Measurements from ENCODE around the gene DYNLT2.
"Not testable (repeated sequence)": the region's sequence is repeated elsewhere in the genome, so short reads cannot be mapped to it uniquely, and the experiment has no call there.

Gene DYNLT2

DNA sequence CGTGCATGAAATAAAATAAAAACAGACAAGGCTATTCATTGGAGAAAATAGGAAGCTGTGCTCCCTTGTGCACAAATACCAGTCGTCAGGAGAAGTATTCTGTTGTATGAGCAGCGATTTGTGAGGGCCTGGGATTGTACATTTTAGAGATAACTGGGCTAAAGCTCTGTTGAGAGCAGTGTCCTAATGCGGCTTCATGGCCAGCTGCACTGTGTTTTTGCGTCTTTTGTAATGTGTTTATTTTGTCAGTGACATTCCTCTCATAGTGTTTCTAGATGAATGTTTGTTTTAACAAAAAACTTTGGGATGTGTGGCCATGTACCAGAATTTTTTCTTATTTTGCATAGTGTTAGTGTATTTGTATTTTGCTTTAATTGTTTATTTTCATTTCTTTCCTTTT is 14.9 kb upstream of the DYNLT2 start:
- H3K9me3 ChIP-seq, result no peaks in the 10 kb centered on the region
- H3K4me1 ChIP-seq (ENCODE audit: control insufficient read depth in 1 of 2, insufficient read depth in 1 of 2, low read depth in 1 of 2, low read length in 1 of 2), result peaks cover 0 to 3% of the 10 kb centered on the region in 2 experiments
- H3K4me3 ChIP-seq (ENCODE audit: low read depth in 1 of 2, low read length in 1 of 2), result no peak overlapping the region
- H3K36me3 ChIP-seq, result peaks cover 50% of the 10 kb centered on the region
- no peak overlapping the region for H3K27ac ChIP-seq
- H3K27me3 ChIP-seq, result no peaks in the 10 kb centered on the region
- no peak for TF ChIP-seq CTCF (IDR thresholded peaks at IDR 0.05)

DNA sequence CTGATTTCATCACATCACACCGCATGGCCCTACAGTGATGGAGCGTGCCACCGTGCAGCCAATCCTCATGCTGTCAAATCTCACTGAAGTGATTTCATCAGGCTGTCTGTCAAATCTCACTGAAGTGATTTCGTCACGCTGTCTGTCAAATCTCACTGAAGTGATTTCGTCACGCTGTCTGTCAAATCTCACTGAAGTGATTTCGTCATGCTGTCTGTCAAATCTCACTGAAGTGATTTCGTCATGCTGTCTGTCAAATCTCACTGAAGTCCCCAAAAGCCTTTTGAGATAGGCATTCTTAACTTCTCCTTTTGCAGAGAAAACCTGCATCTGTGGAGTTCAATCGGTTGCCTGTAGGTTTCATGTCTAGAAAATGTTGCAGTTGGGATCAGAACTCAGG is 14.4 kb upstream of the DYNLT2 start:
- H3K4me3 ChIP-seq (ENCODE audit: low read depth in 1 of 2, low read length in 1 of 2); H3K27ac ChIP-seq; H3K4me1 ChIP-seq (ENCODE audit: control insufficient read depth in 1 of 2, insufficient read depth in 1 of 2, low read depth in 1 of 2, low read length in 1 of 2); H3K9me3 ChIP-seq; H3K27me3 ChIP-seq: not testable (repeated sequence)
- H3K36me3 ChIP-seq, result peaks cover 55% of the 10 kb centered on the region

- Histone ChIP-seq H3K27ac (no peak overlapping the region), H3K4me1 (ENCODE audit: control insufficient read depth in 1 of 2, insufficient read depth in 1 of 2, low read depth in 1 of 2, low read length in 1 of 2) (peaks cover 0 to 3% of the 10 kb centered on the region in 2 experiments), H3K4me3 (ENCODE audit: low read depth in 1 of 2, low read length in 1 of 2) (no peak overlapping the region), H3K27me3 (no peaks in the 10 kb centered on the region), H3K36me3 (peaks cover 65% of the 10 kb centered on the region), H3K9me3 (no peaks in the 10 kb centered on the region)
- TF ChIP-seq CTCF (IDR thresholded peaks at IDR 0.05), result no peak
Measured at GRCh38 chr6:169763881-169764280, 12.5 kb upstream of the DYNLT2 start.

DNA sequence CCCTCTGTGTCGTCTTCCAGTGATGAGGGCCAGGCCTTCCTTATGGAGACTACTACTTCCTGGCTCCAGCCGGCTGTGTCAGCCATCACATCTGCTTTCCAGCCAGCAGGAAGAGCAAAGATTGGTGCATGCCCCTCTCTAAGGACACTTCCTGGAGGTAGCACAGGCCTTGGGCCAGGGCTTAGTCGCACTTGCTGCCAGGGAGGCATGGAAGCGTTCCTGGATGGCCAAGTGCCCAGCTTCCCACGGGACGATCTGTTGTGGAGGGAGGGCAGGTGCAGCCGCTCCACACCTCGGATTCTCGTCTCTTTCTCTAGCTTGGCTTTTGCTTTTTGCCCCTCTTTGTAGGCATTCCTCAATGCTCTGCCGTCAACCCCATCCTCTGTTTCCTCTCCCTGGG is 11.9 kb upstream of the DYNLT2 start:
- Histone ChIP-seq H3K4me1 (ENCODE audit: control insufficient read depth in 1 of 2, insufficient read depth in 1 of 2, low read depth in 1 of 2, low read length in 1 of 2) (peaks cover 0 to 3% of the 10 kb centered on the region in 2 experiments), H3K27me3 (no peaks in the 10 kb centered on the region), H3K9me3 (no peaks in the 10 kb centered on the region), H3K27ac (no peak overlapping the region), H3K36me3 (peaks cover 65% of the 10 kb centered on the region), H3K4me3 (ENCODE audit: low read depth in 1 of 2, low read length in 1 of 2) (no peak overlapping the region)
- TF ChIP-seq CTCF (IDR thresholded peaks at IDR 0.05), result no peak

- Histone ChIP-seq H3K4me1 (ENCODE audit: control insufficient read depth in 1 of 2, insufficient read depth in 1 of 2, low read depth in 1 of 2, low read length in 1 of 2) (peaks cover 13 to 15% of the 10 kb centered on the region in 2 experiments), H3K36me3 (peaks cover 31% of the 10 kb centered on the region), H3K27ac (no peak overlapping the region), H3K4me3 (ENCODE audit: low read depth in 1 of 2, low read length in 1 of 2) (no peak overlapping the region), H3K9me3 (no peaks in the 10 kb centered on the region), H3K27me3 (no peaks in the 10 kb centered on the region)
- TF ChIP-seq CTCF (IDR thresholded peaks at IDR 0.05), result no peak
Measured at GRCh38 chr6:169755162-169755561, 3.8 kb upstream of the DYNLT2 start.

- Histone ChIP-seq H3K9me3 (no peaks in the 10 kb centered on the region), H3K4me3 (ENCODE audit: low read depth in 1 of 2, low read length in 1 of 2) (peak overlapping the region; percentile 81 to 84), H3K27me3 (no peaks in the 10 kb centered on the region), H3K27ac (peak overlapping the region; percentile 83), H3K36me3 (peaks cover 6% of the 10 kb centered on the region), H3K4me1 (ENCODE audit: control insufficient read depth in 1 of 2, insufficient read depth in 1 of 2, low read depth in 1 of 2, low read length in 1 of 2) (peaks cover 13 to 15% of the 10 kb centered on the region in 2 experiments)
- no peak for TF ChIP-seq CTCF (IDR thresholded peaks at IDR 0.05)
Measured at GRCh38 chr6:169752074-169752623, 777 bp upstream of the DYNLT2 start.

All from neutrophil (primary cell).